ENCODE measurements around the gene ZBTB24.

The ZBTB24 gene

DNA sequence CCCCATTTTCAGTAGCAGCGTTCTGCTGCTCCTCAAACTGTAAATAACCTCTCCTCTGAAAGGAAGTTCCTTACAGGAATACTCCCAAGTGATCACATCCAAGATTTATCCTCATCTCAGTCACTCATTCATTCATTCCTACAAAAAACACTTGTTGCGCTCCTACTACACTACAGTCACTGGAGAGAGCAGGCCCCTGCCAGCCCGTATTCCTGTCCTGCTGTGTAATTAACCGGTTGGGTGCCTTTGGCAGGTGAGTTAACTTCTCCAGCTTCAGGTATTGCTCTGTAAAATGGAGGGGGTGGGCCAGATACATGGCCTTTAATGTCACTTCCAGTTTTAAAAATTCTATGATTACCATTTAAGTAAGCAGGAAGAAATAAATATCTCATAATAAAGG is 15.0 kb upstream of the ZBTB24 start:
- no peak for DNase-seq (ENCODE audit: low spot score)

DNA sequence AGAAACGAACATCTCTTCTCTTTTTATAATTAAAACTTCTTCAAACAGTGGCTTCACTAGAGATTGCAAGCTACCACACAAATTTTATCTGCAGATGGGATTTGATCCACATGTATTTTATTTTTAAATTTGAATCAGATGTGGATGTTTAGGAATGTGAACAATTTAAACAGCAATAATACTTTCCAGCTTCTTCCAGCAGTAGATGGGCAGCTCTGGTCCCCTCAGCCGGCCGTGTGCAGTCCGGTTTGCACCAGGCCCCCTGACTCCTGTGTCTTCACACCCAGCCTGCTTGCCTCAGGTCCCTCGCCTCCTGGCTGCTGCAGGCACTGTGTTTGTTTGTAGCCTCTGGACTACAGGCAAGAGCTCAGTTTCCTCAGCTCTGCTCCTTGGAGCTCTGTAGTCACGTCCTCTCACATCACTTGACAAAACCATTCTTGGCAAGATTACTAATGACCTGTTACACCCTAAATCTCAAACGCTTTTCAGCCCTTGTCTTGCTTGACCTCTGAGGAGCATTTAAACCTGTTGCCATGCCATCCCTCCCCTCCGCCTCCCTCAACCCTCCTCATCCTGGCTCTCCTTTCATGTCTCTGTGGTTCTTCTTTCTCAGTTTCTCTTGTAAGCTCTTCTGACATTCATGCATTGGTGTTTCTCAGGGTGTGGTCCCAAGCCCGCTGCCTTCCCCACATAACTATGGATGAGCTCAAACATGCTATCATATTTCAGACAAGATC is 13.2 kb upstream of the ZBTB24 start:
- DNase-seq (ENCODE audit: low spot score), result no peak

DNA sequence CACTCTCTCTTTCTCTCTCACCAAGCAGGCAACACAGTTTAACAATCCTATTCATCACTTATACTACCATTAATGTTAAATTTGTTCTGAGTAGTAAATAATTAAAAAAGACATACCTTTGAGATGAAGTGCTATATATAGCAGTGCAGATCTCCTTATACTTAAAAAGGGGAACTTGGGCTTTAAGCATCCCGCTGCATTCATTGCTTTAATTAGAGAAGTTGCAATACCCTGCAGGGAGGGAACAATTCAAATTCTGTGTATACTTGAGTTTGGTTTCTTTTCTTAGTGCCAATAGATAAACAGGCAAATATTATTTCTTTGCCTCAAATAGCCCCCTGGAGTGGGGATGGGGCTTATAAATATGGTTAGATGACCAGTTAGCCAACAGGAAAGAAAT is 10.8 kb upstream of the ZBTB24 start:
- DNase-seq (ENCODE audit: low spot score), result peak; percentile 4

DNA sequence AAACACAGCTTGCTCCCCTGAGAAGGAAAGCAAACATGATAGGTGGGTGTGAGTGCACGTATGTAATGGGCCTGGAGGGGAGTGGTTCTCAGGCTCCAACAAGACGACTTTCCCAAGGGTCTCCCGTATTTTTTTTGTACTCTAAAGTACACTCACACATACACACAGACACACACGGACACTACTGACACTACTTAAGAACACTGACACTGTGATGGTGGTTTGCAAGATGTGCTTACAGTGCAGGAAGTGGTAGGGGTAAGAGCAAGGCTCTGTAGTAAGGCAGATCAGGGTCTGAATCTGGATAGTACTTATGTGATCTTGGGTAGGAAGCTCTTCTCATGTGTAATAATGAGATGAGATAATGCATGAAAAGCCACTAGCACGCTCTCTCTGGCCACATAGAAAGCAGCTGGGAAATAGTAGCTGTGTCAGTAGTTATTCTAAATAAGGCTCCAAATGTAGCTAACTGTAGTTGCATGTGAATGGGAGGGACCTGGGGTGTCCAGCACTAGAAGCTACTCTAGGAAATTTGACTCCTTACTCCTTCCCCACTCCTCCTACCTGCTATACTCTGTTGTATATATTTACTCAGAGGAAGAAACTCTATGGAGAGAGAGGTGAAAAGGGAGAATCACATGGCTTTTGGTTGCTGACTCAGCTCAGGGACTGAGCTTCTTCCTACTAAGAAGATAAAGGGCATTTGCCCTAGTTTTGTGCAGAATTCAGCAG is 8.4 kb upstream of the ZBTB24 start:
- peak; percentile 33 for DNase-seq (ENCODE audit: low spot score)

DNA sequence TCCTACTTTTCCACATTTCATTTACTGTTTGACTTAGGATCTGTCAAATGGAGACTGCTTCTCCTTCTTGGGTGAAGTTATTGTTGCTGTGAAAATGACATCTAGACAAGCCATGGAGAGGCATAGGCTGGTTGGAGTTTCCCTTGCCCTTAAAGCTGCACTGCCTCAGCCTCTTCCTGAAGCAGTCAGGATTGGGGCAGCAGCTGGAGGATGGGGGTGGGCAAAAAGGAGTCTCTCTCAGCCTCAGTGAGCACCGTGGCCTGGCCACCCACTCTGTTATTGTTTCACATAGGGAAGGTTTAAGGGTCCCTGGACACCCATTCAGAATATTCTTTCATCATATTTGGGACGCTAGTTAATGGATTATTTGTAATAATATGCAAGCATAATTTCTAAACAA is 7.7 kb upstream of the ZBTB24 start:
- DNase-seq (ENCODE audit: low spot score), result peak; percentile 40

DNA sequence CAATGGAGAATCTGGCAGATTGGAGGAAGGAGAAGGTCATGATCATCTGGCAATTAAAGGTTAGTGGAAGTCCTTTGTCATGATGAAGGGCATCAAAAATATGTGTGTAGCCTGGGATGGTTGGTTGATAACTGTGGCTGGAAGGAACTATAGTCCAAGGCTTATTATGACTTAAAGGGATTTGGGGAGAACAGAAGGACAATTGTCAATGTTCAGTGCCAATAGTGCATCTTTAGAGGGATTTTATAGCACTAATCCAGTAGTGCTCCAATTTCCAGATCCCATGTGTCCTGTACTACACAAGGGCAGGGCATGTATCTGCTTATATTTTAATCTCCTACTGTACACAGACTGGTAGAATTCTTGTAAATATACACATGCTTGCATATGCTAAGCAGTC is 5.0 kb upstream of the ZBTB24 start:
- DNase-seq (ENCODE audit: low spot score), result peak; percentile 1

DNA sequence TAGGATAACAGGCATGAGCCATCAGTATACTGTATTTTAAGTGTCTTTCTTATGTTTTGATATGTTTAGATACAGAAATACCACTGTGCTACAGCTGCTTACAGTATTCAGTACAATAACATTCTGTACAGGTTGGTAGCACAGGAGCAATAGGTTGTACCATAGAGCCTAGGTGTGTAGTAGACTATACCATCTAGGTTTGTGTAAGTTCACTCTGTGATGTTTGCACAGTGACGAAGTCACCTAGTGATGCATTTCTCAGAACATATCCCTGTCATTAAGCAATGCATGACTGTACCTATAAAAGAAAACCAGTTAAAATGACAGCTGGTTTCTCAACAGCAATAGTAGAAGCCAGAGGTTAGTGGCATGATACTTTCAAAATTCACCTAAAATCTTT is 3.0 kb upstream of the ZBTB24 start:
- DNase-seq (ENCODE audit: low spot score), result no peak

DNA sequence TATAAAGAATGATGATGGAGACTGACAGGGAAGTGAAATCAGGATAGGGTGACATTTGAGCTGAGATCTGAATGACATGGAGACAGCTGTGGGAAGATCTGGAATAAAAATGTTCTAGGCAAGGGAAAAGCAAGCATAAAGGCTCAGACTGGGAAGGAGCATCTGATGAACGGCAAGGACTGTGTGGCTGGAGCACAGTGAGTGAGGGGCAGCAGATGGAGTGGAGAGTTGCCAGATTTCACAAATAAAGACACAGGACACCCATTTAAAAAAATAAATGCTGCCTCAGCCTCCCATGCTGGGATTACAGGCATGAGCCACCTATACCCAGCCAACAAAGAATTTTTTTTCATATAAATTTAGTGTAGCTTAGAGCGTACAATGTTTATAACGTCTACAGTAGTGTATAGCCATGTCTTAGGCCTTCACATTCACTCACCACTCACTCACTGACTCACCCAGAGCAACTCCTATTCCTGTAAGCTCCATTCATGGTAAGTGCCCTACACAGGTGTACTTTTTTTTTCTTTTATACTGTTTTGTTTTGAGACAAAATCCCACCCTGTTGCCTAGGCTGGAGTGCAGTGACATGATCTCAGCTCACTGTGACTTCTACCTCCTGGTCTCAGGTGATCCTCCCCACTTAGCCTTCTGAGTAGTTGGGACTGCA is 2.4 kb upstream of the ZBTB24 start:
- DNase-seq (ENCODE audit: low spot score), result peak; percentile 10

DNA sequence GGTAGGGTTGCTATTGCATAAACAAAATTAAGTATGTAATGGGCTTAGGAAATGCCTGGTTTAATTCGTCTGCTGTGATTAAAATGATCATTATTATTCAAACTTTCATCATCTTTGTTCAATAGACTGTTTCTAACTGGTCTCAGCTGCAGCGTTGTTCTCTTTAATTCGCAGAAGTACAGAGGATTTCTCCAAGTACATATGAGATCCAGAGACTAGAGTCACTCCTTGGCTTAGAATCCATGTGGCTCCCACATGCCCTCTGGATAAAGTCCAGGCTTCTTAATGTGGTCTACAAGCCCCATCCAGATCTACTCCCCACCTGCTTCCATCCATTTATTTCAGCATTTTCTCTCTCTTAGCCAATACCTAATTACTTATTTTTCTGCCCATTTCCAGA is 1.1 kb upstream of the ZBTB24 start:
- DNase-seq (ENCODE audit: low spot score), result no peak

DNA sequence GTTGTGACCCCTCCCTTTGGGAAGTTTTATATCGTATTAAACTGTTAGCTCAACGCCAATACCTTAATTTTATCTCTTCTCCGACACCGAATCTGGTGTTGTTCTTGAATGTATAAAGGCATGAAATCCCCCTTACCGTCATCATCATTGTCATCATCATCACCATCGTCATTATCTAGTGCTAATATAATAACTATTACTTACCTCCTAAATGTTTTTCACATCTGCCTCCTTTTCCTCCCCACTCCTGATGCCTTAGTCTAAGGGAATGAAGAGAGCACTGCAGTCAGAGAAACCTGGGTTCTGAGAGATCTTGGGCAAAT is 677 bp upstream of the ZBTB24 start:
- DNase-seq (ENCODE audit: low spot score), result no peak

DNA sequence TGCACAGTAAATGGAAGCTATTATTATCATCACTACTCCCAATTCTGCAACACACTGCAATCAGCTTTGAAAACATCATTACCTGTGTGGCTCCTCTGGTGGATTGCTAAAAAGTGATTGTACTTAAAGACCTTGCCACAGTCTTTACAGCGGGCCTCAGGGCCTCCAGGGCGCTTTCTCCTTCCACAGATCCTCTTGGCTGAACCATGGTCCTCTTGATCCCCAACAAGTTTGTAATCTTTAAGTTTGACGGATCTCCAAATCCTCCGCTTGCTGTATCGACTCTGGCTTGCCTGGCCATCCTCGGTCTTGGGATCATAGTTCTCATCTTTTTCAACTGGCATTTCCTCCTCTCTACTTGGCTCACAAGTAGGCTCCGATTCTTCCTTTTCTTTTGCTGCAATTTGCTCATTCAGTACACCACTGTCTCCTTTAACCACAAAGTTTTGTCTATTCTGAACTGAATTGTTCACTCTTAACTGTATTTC is 2.0 kb downstream of the ZBTB24 start:
- peak; percentile 40 for DNase-seq (ENCODE audit: low spot score)

DNA sequence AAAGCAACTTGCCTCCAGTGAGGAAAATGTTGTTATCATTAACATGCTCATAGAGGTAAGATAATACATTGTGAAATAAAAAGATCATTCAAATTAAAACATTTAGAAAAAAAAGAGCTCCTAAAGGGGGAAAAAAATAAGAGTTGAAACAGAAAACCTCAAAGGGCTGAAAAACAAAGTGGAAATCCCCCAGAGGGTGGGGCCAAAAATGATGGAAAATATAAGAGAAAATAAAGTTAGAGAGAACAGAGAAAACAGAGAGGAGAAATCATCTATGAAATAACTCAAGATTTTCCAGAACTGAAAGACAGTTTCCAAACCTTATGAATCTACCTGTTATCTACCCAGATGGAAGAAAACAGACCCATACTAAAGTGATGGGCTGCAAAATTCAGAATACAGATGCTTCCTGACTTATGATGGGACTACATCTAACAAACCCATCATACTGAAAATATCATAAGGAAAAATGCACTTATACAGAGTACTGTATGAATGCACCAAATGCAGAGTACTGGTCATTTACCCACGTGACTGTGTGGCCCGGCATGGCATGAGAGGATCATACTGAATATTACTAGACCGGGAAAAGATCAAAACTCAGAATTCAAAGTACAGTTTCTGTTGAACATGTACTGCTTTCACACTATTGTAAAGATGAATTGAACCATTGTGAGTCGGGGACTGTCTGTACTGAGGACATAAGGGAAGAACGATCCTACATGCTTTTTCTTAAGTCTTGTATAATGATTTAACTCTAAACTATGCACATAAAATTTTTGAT is 4.0 kb downstream of the ZBTB24 start:
- peak; percentile 4 for DNase-seq (ENCODE audit: low spot score)

DNA sequence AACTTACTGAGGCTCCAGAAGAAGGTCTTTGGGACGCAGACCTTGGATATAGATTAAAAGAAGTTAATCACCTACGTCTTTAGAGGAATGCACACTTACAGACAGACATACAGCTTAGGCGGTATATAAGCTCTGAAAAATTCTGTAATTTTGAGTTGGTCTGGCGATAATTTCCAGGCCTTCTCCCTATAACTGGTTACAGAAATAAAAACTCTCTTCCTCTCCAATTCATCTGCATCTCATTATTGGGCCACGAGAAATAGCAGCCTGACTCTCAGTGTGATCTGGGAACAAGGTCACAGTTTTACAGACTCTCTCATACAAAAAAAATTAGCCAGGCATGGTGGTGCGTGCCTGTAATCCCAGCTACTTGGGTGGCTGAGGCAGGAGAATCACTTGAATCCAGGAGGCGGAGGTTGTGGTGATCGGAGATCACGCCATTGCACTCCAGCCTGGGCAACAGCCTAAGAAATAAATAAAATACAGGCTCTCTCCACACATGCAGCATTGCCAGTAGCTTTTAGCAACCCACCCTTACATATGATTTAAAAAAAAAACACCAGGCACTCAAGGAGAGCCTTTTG is 4.7 kb downstream of the ZBTB24 start:
- peak; percentile 16 for DNase-seq (ENCODE audit: low spot score)

DNA sequence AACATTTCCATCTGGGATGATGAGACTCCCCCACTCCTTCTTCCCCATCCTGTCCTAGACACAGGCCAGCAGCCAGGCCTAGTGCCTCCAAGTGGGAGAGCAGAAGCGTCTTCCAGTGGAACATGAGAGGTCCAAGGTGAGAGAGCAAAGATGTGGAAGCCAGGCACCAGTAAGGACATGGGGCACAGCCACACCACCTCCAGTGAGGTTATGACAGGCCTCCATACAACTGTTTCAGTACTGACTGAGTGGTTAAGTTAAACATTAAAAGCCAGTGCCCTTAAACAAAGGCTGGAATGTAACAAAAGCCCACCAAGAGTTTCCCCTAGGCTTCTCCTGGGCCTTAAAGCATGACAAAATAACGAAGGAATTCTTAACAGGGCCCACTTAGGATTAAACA is 5.3 kb downstream of the ZBTB24 start:
- DNase-seq (ENCODE audit: low spot score), result peak; percentile 42

DNA sequence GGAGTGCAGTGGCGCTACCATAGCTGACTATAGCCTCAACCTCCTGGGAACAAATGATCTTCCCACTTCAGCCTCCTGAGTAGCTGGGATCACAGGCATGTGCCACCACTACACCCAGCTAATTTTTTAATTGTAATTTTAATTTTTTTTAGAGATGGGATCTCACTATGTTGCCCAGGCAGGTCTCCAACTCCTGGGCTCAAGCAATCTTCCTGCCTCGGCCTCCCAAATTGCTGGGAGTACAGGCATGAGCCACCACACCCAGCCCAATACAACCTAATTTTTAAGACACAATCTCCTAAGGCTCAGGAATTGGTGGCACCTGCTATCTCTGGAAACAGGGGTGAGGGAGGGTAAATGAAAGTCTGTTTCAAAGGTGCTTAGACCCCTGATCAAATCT is 5.8 kb downstream of the ZBTB24 start:
- no peak for DNase-seq (ENCODE audit: low spot score)

DNA sequence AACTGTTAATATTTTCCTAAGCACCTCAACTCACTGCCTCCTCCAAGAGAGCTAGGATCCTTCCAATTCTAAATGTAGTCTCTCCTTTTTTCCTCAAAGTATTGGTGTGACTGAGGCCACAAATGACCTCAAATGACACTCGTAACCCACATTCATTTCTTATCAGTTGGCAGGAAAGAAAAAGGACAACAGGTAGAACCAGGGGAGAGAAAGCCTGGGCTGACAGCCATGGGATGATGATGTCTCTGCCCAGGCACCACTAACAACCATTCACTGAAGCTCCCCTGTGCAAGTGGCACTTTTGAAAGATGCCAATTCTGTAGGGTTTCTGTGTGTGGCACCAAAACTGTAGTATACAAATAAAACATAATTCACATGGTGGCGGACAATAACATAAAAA is 7.4 kb downstream of the ZBTB24 start:
- no peak for DNase-seq (ENCODE audit: low spot score)

DNA sequence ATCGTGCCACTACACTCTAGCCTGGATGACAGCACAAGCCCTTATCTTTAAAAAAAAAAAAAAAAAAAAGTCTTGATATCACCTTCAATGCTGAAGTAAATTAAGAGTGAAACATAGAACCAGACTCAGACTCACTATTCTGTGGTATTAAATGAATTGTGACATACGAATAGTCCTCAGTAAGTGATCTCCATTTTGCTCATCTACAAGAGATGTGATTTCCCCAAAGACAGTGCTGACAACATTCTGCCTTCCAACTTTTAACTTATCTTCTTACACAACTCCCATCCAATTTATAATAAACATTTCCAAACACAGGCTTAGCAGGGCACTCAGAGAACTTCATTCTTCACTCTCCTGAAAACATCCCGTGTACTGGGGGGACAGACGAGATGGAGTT is 8.0 kb downstream of the ZBTB24 start:
- no peak for DNase-seq (ENCODE audit: low spot score)

DNA sequence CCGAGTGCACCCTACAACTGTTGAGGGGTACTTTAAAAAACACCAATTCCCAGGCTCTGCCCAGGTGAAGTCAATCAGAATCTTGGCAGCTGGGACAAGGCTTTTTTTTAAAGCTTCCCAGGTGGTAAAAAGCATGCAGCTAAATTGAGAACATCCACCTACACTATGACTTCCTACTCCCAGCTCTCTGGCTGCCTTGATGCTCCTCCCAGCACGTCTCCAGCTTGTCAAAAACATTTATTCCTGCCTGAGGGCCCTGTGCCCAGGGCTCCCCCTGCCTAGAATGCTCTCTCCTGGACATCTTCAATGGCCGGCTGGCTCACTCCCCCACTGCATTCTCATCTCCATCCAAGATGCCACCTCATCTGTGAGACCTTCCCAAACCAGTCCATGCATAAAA is 9.9 kb downstream of the ZBTB24 start:
- DNase-seq (ENCODE audit: low spot score), result peak; percentile 14

DNA sequence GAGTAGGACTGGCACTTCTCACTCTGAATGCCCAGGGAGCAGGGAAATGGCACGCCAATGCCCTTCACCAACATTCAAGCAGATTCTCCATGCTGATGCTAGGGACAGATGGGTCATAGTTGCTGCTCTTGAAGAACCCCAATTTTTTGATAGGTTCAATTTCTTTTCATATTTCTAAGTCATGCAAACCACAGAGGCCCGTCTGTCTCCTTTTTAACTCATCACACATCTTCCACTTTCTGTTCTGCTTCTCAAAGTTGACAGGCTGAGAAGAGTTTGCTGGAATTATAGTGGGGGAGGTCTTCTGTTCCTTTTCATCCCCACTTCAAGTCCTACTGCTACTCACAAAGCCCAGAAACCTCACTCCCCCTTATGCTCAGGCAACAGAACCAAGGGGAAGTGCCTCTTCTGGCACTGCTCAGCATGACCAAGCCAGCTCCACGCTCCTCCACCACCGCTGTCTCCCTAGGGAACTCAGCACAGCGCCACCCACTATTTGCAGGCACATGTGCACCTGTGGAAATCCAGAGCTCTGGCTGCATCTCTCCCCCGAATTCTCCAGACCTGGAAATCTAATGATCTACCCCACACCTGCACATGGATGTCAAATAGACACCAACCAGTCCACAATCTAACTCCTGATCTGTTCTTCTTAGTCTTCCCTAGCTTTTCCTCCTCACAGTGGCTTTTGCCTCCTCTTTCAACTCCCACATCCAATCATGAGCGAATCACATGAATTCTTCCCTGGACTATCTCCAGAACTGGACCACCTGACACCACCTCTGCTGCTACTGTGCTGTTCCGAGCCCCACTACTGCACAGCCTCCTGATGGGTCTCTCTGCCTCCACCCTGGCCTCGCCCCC is 10.7 kb downstream of the ZBTB24 start:
- DNase-seq (ENCODE audit: low spot score), result peak; percentile 14

DNA sequence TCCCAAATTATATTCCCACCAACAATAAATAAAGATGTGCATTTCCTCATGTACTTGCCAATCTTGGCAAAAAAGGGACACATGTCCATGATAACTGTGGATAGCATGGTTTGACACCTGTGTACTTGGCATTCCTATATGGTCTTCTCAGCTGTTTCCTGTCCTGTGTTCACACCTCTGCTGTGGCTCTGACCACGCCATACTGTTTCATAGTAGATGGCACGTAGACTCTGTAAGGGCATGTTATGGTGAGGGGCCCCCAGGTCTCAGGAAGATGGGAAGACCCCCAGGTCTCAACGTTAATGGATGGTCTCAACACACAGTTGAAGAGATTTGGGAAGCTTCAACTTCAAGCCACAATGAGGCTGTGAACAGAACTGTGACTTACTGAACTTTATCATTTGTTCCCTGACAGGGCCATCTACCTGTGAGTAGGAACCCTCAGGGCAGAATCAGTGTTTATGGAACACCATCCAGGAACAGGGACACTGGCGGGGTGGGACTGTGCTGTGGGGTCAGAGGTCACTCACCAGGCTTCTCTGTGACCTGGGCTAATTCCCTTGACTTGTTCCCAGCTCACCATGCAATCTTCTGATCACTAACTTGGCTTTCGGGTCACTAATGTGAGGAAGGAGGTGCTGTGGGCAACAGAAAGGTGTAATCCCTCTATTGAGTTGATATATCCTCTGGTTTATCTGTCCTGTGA is 11.8 kb downstream of the ZBTB24 start:
- peak; percentile 25 for DNase-seq (ENCODE audit: low spot score)
